GM12878 (cell line): ENCODE measurements around the gene CHID1. TPM values are rescaled to one million over a fixed set of nuclear protein-coding genes. Genes with fewer than 3 reads are reported as not detected.

ENCODE experiments used
- ATAC-seq: fragments of 200-7000 bp; cut with Tn5 transposase; 3 replicates; pipeline ENCODE4 v1.9.1; 2020; ENCODE audit warnings: mild to moderate bottlenecking, moderate library complexity
- BruUV-seq: library from RNA; stranded (reverse); fragments of 400-500 nt; replicated peaks from 2 replicates; lab custom pipeline; 2021; lab: Mats Ljungman, UMichigan
- CTCF ChIA-PET: fragments of 300-600 bp; sonication (Branson Sonifier 250); formaldehyde crosslinking; extraction: SDS; loops from one replicate; lab custom pipeline; 2021; ENCODE audit warnings: inconsistent platforms; lab: Yijun Ruan, JAX
- POLR2A ChIA-PET: fragments of 350-600 bp; formaldehyde crosslinking; extraction: SDS; loops from one replicate; lab custom pipeline; 2021; ENCODE audit warnings: inconsistent platforms; lab: Charles Lee
- RAD21 ChIA-PET: fragments of 300-600 bp; sonication (Branson Sonifier 250); formaldehyde crosslinking; loops from one replicate; lab custom pipeline; 2023; ENCODE audit warnings: antibody characterized with exemption; ENCODE audit not compliant: unreplicated experiment; lab: Charles Lee
- SMC1A ChIA-PET: fragments of 300-600 bp; sonication (Branson Sonifier 250); formaldehyde crosslinking; loops from one replicate; lab custom pipeline; 2023; ENCODE audit not compliant: unreplicated experiment, uncharacterized antibody; lab: Charles Lee
- DNase-seq: peaks from one replicate; pipeline ENCODE4 v3.0.0-alpha.2; 2011; ENCODE audit warnings: low read depth, low spot score
- FAIRE-seq: peaks from 3 replicates; lab custom pipeline; 2011; peaks lifted over from hg19 to GRCh38; lab: Jason Lieb, UNC
- H2AFZ ChIP-seq: 2 replicates; pipeline ENCODE4 v1.6.0; 2011; ENCODE audit warnings: low read depth, low read length, control low read depth; ENCODE audit not compliant: control insufficient read depth
- H3K27ac ChIP-seq: 2 replicates; pipeline ENCODE4 v1.5.1; 2011; ENCODE audit warnings: control low read depth; ENCODE audit not compliant: control insufficient read depth, insufficient read depth
- H3K27me3 ChIP-seq, 2 experiments: replicated peaks in 1 of 2; 2 replicates each; pipeline versions ENCODE4 v1.6.0 to v1.6.1; 2011; ENCODE audit warnings: low read length in 1 of 2; ENCODE audit not compliant: control insufficient read depth in 2 of 2, insufficient read depth in 2 of 2
- H3K36me3 ChIP-seq, 2 experiments: 2 replicates each; pipeline ENCODE4 v1.5.1; 2011; ENCODE audit warnings: low read length in 1 of 2; ENCODE audit not compliant: control insufficient read depth in 2 of 2, insufficient read depth in 2 of 2
- H3K4me1 ChIP-seq: 2 replicates; pipeline ENCODE4 v1.6.1; 2011; ENCODE audit warnings: mild to moderate bottlenecking, low read length, moderate library complexity, mixed read lengths; ENCODE audit not compliant: control insufficient read depth, insufficient read depth
- H3K4me2 ChIP-seq: 2 replicates; pipeline ENCODE4 v1.6.0; 2011; ENCODE audit warnings: control low read depth; ENCODE audit not compliant: control insufficient read depth, insufficient read depth
- H3K4me3 ChIP-seq: fragments of 200-600 bp; sonication (generic); 2 replicates; pipeline ENCODE4 v1.5.1; 2016
- H3K79me2 ChIP-seq: 2 replicates; pipeline ENCODE4 v1.6.0; 2011; ENCODE audit warnings: low read length; ENCODE audit not compliant: control insufficient read depth, insufficient read depth
- H3K9ac ChIP-seq: 2 replicates; pipeline ENCODE4 v1.8.0; 2011; ENCODE audit warnings: low read length, control low read depth, mixed read lengths; ENCODE audit not compliant: control insufficient read depth, insufficient read depth
- H3K9me3 ChIP-seq: replicated peaks from 3 replicates; pipeline ENCODE4 v1.5.1; 2011; ENCODE audit warnings: mild to moderate bottlenecking, low read length; ENCODE audit not compliant: control insufficient read depth, insufficient read depth
- H4K20me1 ChIP-seq: 2 replicates; pipeline ENCODE4 v1.6.0; 2011; ENCODE audit not compliant: control insufficient read depth, insufficient read depth
- ASH2L ChIP-seq: fragments of 300-600, 200-600 bp; sonication (generic); IDR thresholded peaks from 2 replicates; pipeline ENCODE4 v1.6.1; 2017; ENCODE audit warnings: low read depth, mild to moderate bottlenecking, borderline replicate concordance
- CHD1 ChIP-seq: IDR thresholded peaks from 2 replicates; pipeline ENCODE4 v1.6.1; 2012; ENCODE audit warnings: low read depth, low read length, improper control_type of control experiment
- EZH2 ChIP-seq: IDR thresholded peaks from 2 replicates; pipeline ENCODE4 v1.6.1; 2012; ENCODE audit warnings: low read depth, mild to moderate bottlenecking, control low read depth, inconsistent platforms, low read length, borderline replicate concordance; ENCODE audit not compliant: control insufficient read depth
- HDGF ChIP-seq: fragments of 450-650 bp; IDR thresholded peaks from 2 replicates; pipeline ENCODE4 v1.6.1; 2016; ENCODE audit warnings: antibody characterized with exemption
- IKZF1 ChIP-seq: fragments of 450-650 bp; conservative IDR thresholded peaks from 2 replicates; pipeline ENCODE4 v1.6.1; 2017; ENCODE audit warnings: antibody characterized with exemption, mild to moderate bottlenecking
- KAT2A ChIP-seq: conservative IDR thresholded peaks from 2 replicates; pipeline ENCODE4 v1.6.1; 2011; ENCODE audit warnings: low read depth, low read length; ENCODE audit not compliant: control insufficient read depth
- KDM1A ChIP-seq: fragments of 200-600 bp; sonication (generic); IDR thresholded peaks from 2 replicates; pipeline ENCODE4 v1.6.1; 2016; ENCODE audit warnings: borderline replicate concordance
- MEF2B ChIP-seq: fragments of 450-650 bp; IDR thresholded peaks from 2 replicates; pipeline ENCODE4 v1.6.1; 2018; ENCODE audit warnings: mild to moderate bottlenecking, moderate library complexity; ENCODE audit not compliant: partially characterized antibody, poor library complexity, severe bottlenecking
- MYC ChIP-seq: IDR thresholded peaks from 2 replicates; pipeline ENCODE4 v1.6.1; 2011; ENCODE audit warnings: mild to moderate bottlenecking, low read length, moderate library complexity, inconsistent platforms; ENCODE audit not compliant: insufficient read depth, insufficient replicate concordance, insufficient read length, severe bottlenecking
- NBN ChIP-seq: fragments of 450-650 bp; IDR thresholded peaks from 2 replicates; pipeline ENCODE4 v1.6.1; 2016
- NR2C1 ChIP-seq: fragments of 450-650 bp; IDR thresholded peaks from 2 replicates; pipeline ENCODE4 v1.6.1; 2017; ENCODE audit warnings: antibody characterized with exemption, mild to moderate bottlenecking, moderate library complexity
- RELA ChIP-seq: fragments of 450-650 bp; IDR thresholded peaks from 2 replicates; pipeline ENCODE4 v1.8.0; 2014; ENCODE audit warnings: borderline replicate concordance; ENCODE audit not compliant: partially characterized antibody
- SMAD5 ChIP-seq: IDR thresholded peaks from 2 replicates; pipeline ENCODE4 v1.6.1; 2016; ENCODE audit warnings: antibody characterized with exemption, low read depth
- SPI1 ChIP-seq: IDR thresholded peaks from 2 replicates; pipeline ENCODE4 v1.6.1; 2011; ENCODE audit warnings: low read depth, mild to moderate bottlenecking, low read length, moderate library complexity, borderline replicate concordance; ENCODE audit not compliant: insufficient read depth
- SUZ12 ChIP-seq: fragments of 200-600 bp; sonication (generic); IDR thresholded peaks from one replicate; pipeline ENCODE4 v1.6.1; 2018; ENCODE audit warnings: antibody characterized with exemption, mild to moderate bottlenecking; ENCODE audit not compliant: unreplicated experiment
- WRNIP1 ChIP-seq: IDR thresholded peaks from 2 replicates; pipeline ENCODE4 v1.6.1; 2011; ENCODE audit warnings: low read depth, low read length, improper control_type of control experiment, borderline replicate concordance
- ZZZ3 ChIP-seq: IDR thresholded peaks from 2 replicates; pipeline ENCODE4 v1.6.1; 2011; ENCODE audit warnings: low read depth; ENCODE audit not compliant: control insufficient read depth, insufficient read length
- WGBS: methylation state at CpG from one replicate; pipeline ENCODE4 v1.1.6; 2016; ENCODE audit warnings: low lambda C conversion rate; ENCODE audit not compliant: insufficient replicate concordance, insufficient coverage; ENCODE audit errors: missing lambda C conversion rate; 5-methylcytosine and 5-hydroxymethylcytosine counted together
- in situ Hi-C: fragments of 300-500 bp; cut with MboI; formaldehyde crosslinking; loops from 9 replicates; pipeline ENCODE4 v1.14.3; 2018; ENCODE audit warnings: mixed read lengths
- intact Hi-C: fragments of 100-400 bp; cut with micrococcal nuclease; formaldehyde crosslinking; loops from one replicate; pipeline ENCODE4 v1.14.2; 2022; ENCODE audit not compliant: unreplicated experiment
- polyA plus RNA-seq, 11 experiments: library from polyadenylated mRNA; depleted of rRNA in 4 of 11; unstranded in 6 of 11; stranded (reverse) in 5 of 11; fragments of >200 nt; fragmentation: Nextera tagmentation in 4 of 11; fragmentation: Illumina TruSeq in 1 of 11; extraction: Ambion mirVana in 4 of 11; extraction: Trizol in 1 of 11; gene quantifications; 1 replicate in 1 of 11; 2 replicates in 10 of 11; pipeline versions ENCODE4 v1.2.1 to v1.2.3, GENCODE V29; 2011 to 2016; ENCODE audit warnings: inconsistent platforms in 2 of 11, missing spikeins in 2 of 11, low read depth in 1 of 11
- total RNA-seq, 4 experiments: library from RNA; depleted of rRNA in 3 of 4; stranded (reverse); fragments of >200 nt in 3 of 4; fragmentation: Illumina TruSeq in 1 of 4; extraction: Trizol in 1 of 4; gene quantifications; 2 replicates each; pipeline versions ENCODE4 v1.2.1 to v1.2.3, GENCODE V29; 2013 to 2021
- TF ChIP-seq, protein P1 (sequence below): IDR thresholded peaks from 2 replicates; pipeline ENCODE4 v1.6.1; 2012; ENCODE audit warnings: low read depth, low read length, improper control_type of control experiment

The CHID1 gene
- total and polyA plus RNA-seq, 10 of the 15 experiments (the other 5 are each of a cell fraction or from before 2014, with no cell fraction given): 4.8 to 75.2 (median 30.1) TPM

DNA sequence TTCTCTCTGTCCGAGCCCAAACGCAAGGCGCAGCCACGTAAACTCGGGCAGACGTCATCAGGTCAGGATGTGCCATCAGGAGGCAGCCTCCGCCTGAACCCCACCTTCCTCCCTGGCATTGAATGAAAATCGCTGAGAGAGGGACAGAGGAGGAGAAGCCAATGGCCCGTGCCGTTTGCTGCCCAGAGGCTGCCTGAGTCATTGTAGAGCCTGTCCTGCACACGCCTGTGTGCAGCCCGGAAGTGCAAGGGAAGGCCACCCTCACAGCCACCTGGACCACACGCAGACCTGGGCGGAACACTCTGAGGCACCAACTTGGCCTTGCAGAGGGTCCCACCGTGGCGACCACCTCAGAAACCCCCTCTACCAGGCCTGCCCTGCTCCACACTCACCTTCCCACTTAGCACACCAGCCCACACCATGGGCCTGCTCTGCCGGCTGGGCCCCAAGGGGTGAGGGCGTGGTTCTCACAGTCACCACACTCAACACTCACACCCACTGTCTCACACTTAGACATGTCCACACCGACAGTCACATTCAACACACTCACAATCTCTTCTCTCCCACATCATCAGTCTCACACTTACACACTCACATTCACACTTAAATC lies 9.1 kb downstream of the CHID1 start (continued):
- TF ChIP-seq NR2C1 (no peak), NBN (no peak), SUZ12 (no peak), ASH2L (no peak), KAT2A (no peak), ZZZ3 (no peak), RELA (no peak), HDGF (no peak), CHD1 (no peak), WRNIP1 (no peak)

DNA sequence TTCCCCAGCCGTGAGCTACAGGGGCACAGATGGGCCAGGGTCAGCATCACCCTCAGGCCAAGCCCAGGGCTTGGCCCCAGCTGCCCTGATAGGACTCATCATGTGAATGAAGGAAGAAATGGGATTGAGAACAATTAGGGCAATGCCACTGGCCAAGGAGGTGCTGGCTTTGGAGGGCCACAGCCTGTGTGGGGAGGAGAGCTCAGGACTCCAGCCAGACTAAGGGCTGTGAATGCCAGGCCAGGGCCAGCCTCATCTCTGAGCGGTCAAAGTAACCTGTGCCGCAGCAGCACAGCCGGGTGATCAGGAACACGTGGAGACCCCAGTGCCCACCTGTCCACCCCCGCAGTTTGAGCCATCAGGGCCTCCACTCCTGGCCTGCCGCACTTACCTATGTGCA lies 10.1 kb downstream of the CHID1 start:
- no peak for FAIRE-seq
- CTCF ChIA-PET: no interaction called here
- SMC1A ChIA-PET: no interaction called here

More for the DNA sequence above, 10.1 kb downstream of the CHID1 start:
- ChIA-PET RAD21 (no interaction called here), POLR2A (interaction anchor here (1.2 kb wide), 1 partner anchor 29 kb away, joined by 3 read pairs; no protein-coding TSS in a partner anchor)
- Histone ChIP-seq H3K9ac (no peak overlapping the region), H3K4me2 (no peak overlapping the region), H3K4me1 (no peaks in the 10 kb centered on the region), H4K20me1 (no peaks in the 10 kb centered on the region), H3K27ac (no peak overlapping the region), H3K36me3 (peaks cover 8 to 41% of the 10 kb centered on the region in 2 experiments), H3K79me2 (no peaks in the 10 kb centered on the region), H3K27me3 (no peaks in the 10 kb centered on the region), H3K9me3 (no peaks in the 10 kb centered on the region), H2AFZ (no peak overlapping the region), H3K4me3 (no peak overlapping the region)
- no peak for DNase-seq
- intact Hi-C loops: no loop called here
- TF ChIP-seq SPI1 (no peak), KDM1A (no peak), MEF2B (no peak), NR2C1 (no peak), IKZF1 (no peak), SMAD5 (no peak), EZH2 (no peak), MYC (no peak)
- TF ChIP-seq, protein P1, sequence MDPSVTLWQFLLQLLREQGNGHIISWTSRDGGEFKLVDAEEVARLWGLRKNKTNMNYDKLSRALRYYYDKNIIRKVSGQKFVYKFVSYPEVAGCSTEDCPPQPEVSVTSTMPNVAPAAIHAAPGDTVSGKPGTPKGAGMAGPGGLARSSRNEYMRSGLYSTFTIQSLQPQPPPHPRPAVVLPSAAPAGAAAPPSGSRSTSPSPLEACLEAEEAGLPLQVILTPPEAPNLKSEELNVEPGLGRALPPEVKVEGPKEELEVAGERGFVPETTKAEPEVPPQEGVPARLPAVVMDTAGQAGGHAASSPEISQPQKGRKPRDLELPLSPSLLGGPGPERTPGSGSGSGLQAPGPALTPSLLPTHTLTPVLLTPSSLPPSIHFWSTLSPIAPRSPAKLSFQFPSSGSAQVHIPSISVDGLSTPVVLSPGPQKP: no peak
- no TSS peak for BruUV-seq
- in situ Hi-C loops: no loop called here
- ATAC-seq: no peak
- 94% methylated on average over 7 of the region's 7 CpGs for WGBS
